ENCODE data around the gene MPEG1.

MPEG1 gene

GRCh38 chr11:59191890-59192289, 20.8 kb downstream of the MPEG1 start:
- DNase-seq (ENCODE audit: low read depth): no peak
- H3K4me3 ChIP-seq (replicated peaks; ENCODE audit: low read depth, low read length): no peak overlapping the region
- TF ChIP-seq, protein P1, sequence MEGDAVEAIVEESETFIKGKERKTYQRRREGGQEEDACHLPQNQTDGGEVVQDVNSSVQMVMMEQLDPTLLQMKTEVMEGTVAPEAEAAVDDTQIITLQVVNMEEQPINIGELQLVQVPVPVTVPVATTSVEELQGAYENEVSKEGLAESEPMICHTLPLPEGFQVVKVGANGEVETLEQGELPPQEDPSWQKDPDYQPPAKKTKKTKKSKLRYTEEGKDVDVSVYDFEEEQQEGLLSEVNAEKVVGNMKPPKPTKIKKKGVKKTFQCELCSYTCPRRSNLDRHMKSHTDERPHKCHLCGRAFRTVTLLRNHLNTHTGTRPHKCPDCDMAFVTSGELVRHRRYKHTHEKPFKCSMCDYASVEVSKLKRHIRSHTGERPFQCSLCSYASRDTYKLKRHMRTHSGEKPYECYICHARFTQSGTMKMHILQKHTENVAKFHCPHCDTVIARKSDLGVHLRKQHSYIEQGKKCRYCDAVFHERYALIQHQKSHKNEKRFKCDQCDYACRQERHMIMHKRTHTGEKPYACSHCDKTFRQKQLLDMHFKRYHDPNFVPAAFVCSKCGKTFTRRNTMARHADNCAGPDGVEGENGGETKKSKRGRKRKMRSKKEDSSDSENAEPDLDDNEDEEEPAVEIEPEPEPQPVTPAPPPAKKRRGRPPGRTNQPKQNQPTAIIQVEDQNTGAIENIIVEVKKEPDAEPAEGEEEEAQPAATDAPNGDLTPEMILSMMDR (IDR thresholded peaks at IDR 0.05; ENCODE audit: low read length, missing control alignments): no peak

- TF ChIP-seq, protein P1 (IDR thresholded peaks at IDR 0.05; ENCODE audit: low read length, missing control alignments): no peak
- no peak for DNase-seq (ENCODE audit: low read depth)
- no peak overlapping the region for H3K4me3 ChIP-seq (replicated peaks; ENCODE audit: low read depth, low read length)
These were observed 21.6 kb downstream of the MPEG1 start for GRCh38 chr11:59191095-59191494.

- no peak overlapping the region for H3K4me3 ChIP-seq (replicated peaks; ENCODE audit: low read depth, low read length)
- TF ChIP-seq, protein P1 (IDR thresholded peaks at IDR 0.05; ENCODE audit: low read length, missing control alignments): no peak
- no peak for DNase-seq (ENCODE audit: low read depth)
These were observed 22.7 kb downstream of the MPEG1 start for GRCh38 chr11:59189986-59190385.

DNA sequence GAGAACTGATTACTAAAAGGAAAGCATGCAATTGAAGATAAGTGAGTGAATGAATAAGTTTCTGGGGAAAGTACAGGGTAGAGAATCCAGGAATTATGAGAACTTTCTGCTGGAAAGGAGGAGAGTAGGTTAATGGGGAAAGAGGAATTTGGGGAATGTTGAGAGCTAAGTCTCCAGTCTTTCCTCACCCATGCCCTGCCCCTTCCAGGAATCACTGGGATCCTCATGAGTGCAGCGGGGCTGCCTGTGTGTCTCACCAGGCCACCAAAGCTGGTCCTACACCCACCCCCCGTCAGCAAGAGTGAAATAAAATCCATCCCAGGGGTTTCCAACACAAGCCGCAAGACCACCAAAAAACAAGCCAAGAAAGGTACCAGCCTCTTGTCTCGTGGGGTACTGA, 23.8 kb downstream of the MPEG1 start:
- DNase-seq (ENCODE audit: low read depth): no peak
- TF ChIP-seq, protein P1 (IDR thresholded peaks at IDR 0.05; ENCODE audit: low read length, missing control alignments): no peak
- H3K4me3 ChIP-seq (replicated peaks; ENCODE audit: low read depth, low read length): no peak overlapping the region

- TF ChIP-seq, protein P1 (IDR thresholded peaks at IDR 0.05; ENCODE audit: low read length, missing control alignments): no peak
- H3K4me3 ChIP-seq (replicated peaks; ENCODE audit: low read depth, low read length): no peak overlapping the region
- DNase-seq (ENCODE audit: low read depth): peak; percentile 60
These were observed 25.1 kb downstream of the MPEG1 start for GRCh38 chr11:59187587-59187986.

GRCh38 chr11:59187035-59187434, 25.7 kb downstream of the MPEG1 start:
- TF ChIP-seq, protein P1 (IDR thresholded peaks at IDR 0.05; ENCODE audit: low read length, missing control alignments): no peak
- no peak overlapping the region for H3K4me3 ChIP-seq (replicated peaks; ENCODE audit: low read depth, low read length)
- DNase-seq (ENCODE audit: low read depth): no peak

DNA sequence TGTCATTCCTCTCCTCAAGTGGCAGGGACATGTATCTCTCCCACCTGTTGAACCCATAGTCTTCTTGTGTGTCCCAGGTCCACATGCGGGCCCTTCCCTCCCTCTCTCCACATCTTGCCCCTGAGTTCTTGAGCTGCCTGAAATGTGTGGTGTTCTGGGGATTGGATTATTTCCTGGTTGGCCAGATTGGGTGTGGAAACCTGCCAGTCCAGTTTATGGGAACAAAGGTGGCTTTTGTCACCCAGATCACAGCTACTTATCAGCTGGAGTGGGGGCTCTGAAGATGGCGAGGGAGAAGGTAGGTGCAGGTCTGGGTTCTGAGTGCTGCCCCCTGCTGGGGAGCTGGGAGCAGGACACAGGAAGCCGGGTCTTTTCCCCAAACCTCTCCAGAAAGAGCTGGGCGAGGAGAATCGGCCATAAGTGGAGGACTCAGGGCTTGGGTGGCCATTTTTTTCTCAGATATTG, 26.6 kb downstream of the MPEG1 start:
- DNase-seq (ENCODE audit: low read depth): peak; percentile 23
- H3K4me3 ChIP-seq (replicated peaks; ENCODE audit: low read depth, low read length): no peak overlapping the region
- TF ChIP-seq, protein P1 (IDR thresholded peaks at IDR 0.05; ENCODE audit: low read length, missing control alignments): peak; percentile 60

Data from fibroblast of pulmonary artery (primary cell).